ENCODE data around the gene SNPH. TPM values are rescaled to one million over a fixed set of nuclear protein-coding genes. Genes with fewer than 3 reads are reported as not detected.

The SNPH gene
- total and polyA plus RNA-seq, 4 donors, result 0.04 to 0.50 (median 0.21) TPM

DNA sequence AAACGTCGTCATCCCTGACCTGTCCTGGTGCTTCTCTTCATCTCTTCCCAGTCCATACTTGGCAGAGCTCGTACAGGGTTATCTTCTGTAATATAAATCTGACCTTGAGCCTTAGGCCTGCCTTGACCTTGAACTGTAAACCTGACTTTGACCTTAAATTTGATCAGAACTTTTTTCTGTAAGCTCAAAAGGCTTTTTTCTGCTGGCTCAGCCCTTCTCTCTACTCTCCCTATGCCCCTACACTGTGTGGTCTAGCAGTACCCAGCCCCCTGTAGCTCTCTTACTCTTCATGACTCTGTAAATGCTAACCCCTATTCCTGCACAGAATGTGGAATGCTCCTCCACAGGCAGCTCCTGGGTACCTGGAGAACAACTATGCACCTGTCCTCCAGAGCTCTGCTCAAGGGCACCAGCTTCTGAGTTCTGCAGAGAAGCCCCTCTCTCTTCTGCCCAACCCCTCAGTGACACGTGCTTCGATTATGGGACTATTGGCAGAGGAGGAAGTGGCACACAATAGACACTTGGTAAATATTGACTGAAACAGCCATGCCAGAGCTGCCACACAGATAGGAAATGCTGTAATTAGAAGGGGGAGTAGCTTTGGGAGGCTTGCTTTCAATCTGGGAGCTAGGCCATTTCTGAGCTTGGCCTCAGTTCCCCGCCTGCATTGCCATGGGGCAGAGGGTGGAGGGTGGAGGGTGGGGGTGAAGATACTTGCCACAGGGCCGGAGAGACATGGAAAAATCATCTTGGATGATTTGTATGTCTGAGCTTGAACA is 15.4 kb downstream of the SNPH start:
- Histone ChIP-seq H3K27me3 (ENCODE audit: control insufficient read depth in 4 of 4, insufficient read depth in 4 of 4, low read length in 3 of 4) (no peaks in the 10 kb centered on the region), H3K4me1 (ENCODE audit: control insufficient read depth in 4 of 4, insufficient read depth in 4 of 4, low read length in 3 of 4) (peaks cover 0 to 6% (median 2%) of the 10 kb centered on the region in 4 donors), H3K9ac (ENCODE audit: low read depth in 1 of 2, low read length in 2 of 2) (no peak overlapping the region)

DNA sequence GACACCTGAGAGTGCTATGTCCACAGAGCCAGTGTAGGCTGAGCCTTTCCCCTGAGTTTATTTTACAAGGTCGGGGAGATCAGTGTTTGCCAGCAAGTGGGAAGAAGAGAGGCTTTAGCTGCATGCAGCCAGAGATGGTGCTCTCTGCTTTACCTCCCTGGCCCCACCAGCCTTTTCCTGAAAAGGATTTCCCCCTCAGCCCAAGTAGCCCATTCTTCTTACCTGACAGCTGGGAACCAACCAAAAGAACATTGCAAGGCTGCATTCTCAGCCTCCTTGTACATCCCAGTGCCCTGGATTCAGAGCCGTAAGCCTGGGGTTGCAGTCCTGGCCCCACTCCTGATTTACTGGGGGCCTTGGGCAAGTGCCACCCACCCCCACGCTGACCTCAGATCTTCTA is 16.9 kb downstream of the SNPH start:
- H3K4me1 ChIP-seq (ENCODE audit: control insufficient read depth in 4 of 4, insufficient read depth in 4 of 4, low read length in 3 of 4), result peaks cover 0 to 6% (median 2%) of the 10 kb centered on the region in 4 donors
- H3K9ac ChIP-seq (ENCODE audit: low read depth in 1 of 2, low read length in 2 of 2), result no peak overlapping the region
- H3K9me3 ChIP-seq (ENCODE audit: control insufficient read depth in 4 of 4, low read length in 3 of 4), result no peaks in the 10 kb centered on the region
- no peaks in the 10 kb centered on the region for H3K27me3 ChIP-seq (ENCODE audit: control insufficient read depth in 4 of 4, insufficient read depth in 4 of 4, low read length in 3 of 4)
- TF ChIP-seq GABPA (IDR thresholded peaks at IDR 0.05 in 1 of 2, conservative IDR thresholded peaks at IDR 0.05 in 1 of 2) (no peak), FOXA2 (IDR thresholded peaks at IDR 0.05) (no peak), YY1 (IDR thresholded peaks at IDR 0.05) (no peak), HNF4G (IDR thresholded peaks at IDR 0.05) (no peak), HNF4A (conservative IDR thresholded peaks at IDR 0.05) (no peak), NR2F2 (IDR thresholded peaks at IDR 0.05) (no peak), TAF1 (conservative IDR thresholded peaks at IDR 0.05) (no peak), SP1 (IDR thresholded peaks at IDR 0.05) (no peak)
- DNase-seq (ENCODE audit: low spot score), result no peak
- no peaks in the 10 kb centered on the region for H3K36me3 ChIP-seq (ENCODE audit: control insufficient read depth in 4 of 4, insufficient read depth in 3 of 4, low read depth in 1 of 4, low read length in 3 of 4)
- 82% methylated on average over 3 of the region's 3 CpGs for WGBS
- H3K4me3 ChIP-seq (ENCODE audit: low read depth in 1 of 3, low read length in 3 of 3), result no peak overlapping the region
- no peak overlapping the region for H3K27ac ChIP-seq (ENCODE audit: low read depth in 1 of 2, low read length in 2 of 2)

More for the DNA sequence above, 15.4 kb downstream of the SNPH start:
- no peaks in the 10 kb centered on the region for H3K36me3 ChIP-seq (ENCODE audit: control insufficient read depth in 4 of 4, insufficient read depth in 3 of 4, low read depth in 1 of 4, low read length in 3 of 4)
- H3K9me3 ChIP-seq (ENCODE audit: control insufficient read depth in 4 of 4, low read length in 3 of 4), result no peaks in the 10 kb centered on the region
- H3K4me3 ChIP-seq (ENCODE audit: low read depth in 1 of 3, low read length in 3 of 3), result no peak overlapping the region
- 44% methylated on average over 7 of the region's 7 CpGs for WGBS
- no peak overlapping the region for H3K27ac ChIP-seq (ENCODE audit: low read depth in 1 of 2, low read length in 2 of 2)
- no peak for DNase-seq (ENCODE audit: low spot score)
- TF ChIP-seq FOXA2 (IDR thresholded peaks at IDR 0.05) (no peak), FOXA1 (IDR thresholded peaks at IDR 0.05) (peak; percentile 30)

- Histone ChIP-seq H3K27ac (ENCODE audit: low read depth in 1 of 2, low read length in 2 of 2) (no peak overlapping the region), H3K4me1 (ENCODE audit: control insufficient read depth in 4 of 4, insufficient read depth in 4 of 4, low read length in 3 of 4) (peaks cover 0 to 6% (median 2%) of the 10 kb centered on the region in 4 donors), H3K27me3 (ENCODE audit: control insufficient read depth in 4 of 4, insufficient read depth in 4 of 4, low read length in 3 of 4) (no peaks in the 10 kb centered on the region), H3K9ac (ENCODE audit: low read depth in 1 of 2, low read length in 2 of 2) (no peak overlapping the region), H3K4me3 (ENCODE audit: low read depth in 1 of 3, low read length in 3 of 3) (no peak overlapping the region), H3K9me3 (ENCODE audit: control insufficient read depth in 4 of 4, low read length in 3 of 4) (no peaks in the 10 kb centered on the region), H3K36me3 (ENCODE audit: control insufficient read depth in 4 of 4, insufficient read depth in 3 of 4, low read depth in 1 of 4, low read length in 3 of 4) (no peaks in the 10 kb centered on the region)
- 80% methylated on average over 9 of the region's 9 CpGs for WGBS
- TF ChIP-seq FOXA2 (IDR thresholded peaks at IDR 0.05), result no peak
- TF ChIP-seq, protein P1, sequence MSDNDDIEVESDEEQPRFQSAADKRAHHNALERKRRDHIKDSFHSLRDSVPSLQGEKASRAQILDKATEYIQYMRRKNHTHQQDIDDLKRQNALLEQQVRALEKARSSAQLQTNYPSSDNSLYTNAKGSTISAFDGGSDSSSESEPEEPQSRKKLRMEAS (IDR thresholded peaks at IDR 0.05), result no peak
- TF ChIP-seq JUND (IDR thresholded peaks at IDR 0.05), result no peak
- TF ChIP-seq GABPA (IDR thresholded peaks at IDR 0.05 in 1 of 2, conservative IDR thresholded peaks at IDR 0.05 in 1 of 2), result no peak
- no peak for TF ChIP-seq HNF4G (IDR thresholded peaks at IDR 0.05)
- DNase-seq (ENCODE audit: low spot score), result no peak
These were observed 17.7 kb downstream of the SNPH start for GRCh38 chr20:1283522-1284510.

Measured in liver (tissue), 9 donors.